Fibroblast of the aortic adventitia (primary cell): Measurements from ENCODE around the gene GNA12. TPM values are rescaled to one million over a fixed set of nuclear protein-coding genes. Genes with fewer than 3 reads are reported as not detected.

Experiments used
- DNase-seq: peaks from one replicate; pipeline ENCODE4 v3.0.0-alpha.2; 2010; ENCODE audit warnings: low read depth
- H3K4me3 ChIP-seq: 2 replicates; pipeline ENCODE4 v1.5.1; 2011; ENCODE audit warnings: low read depth, mild to moderate bottlenecking, control low read depth, low read length, moderate library complexity
- CTCF ChIP-seq: IDR thresholded peaks from 2 replicates; pipeline ENCODE4 v1.5.1; 2011; ENCODE audit warnings: mild to moderate bottlenecking, low read length, control low read depth, inconsistent platforms; ENCODE audit not compliant: insufficient read depth
- total RNA-seq: library from RNA; depleted of rRNA; stranded (reverse); fragments of >200 nt; gene quantifications from 2 replicates; pipeline ENCODE4 v1.2.3, GENCODE V29; 2012; ENCODE audit warnings: low replicate concordance

GNA12 gene
- total RNA-seq, 1 donor = 16.2 TPM

GRCh38 chr7:2814186-2814945 lies 29.7 kb downstream of the GNA12 start:
- peak overlapping the region; percentile 15 for H3K4me3 ChIP-seq
- peak; percentile 42 for DNase-seq
- TF ChIP-seq CTCF = no peak

- H3K4me3 ChIP-seq = no peak overlapping the region
- TF ChIP-seq CTCF = no peak
- no peak for DNase-seq
Observed at GRCh38 chr7:2813350-2814185, 30.5 kb downstream of the GNA12 start.

GRCh38 chr7:2812831-2813230 lies 31.3 kb downstream of the GNA12 start:
- TF ChIP-seq CTCF = no peak
- peak; percentile 14 for DNase-seq
- no peak overlapping the region for H3K4me3 ChIP-seq

- TF ChIP-seq CTCF = no peak
- H3K4me3 ChIP-seq = peak overlapping the region; percentile 44
- peak; percentile 80 for DNase-seq
Observed at GRCh38 chr7:2812114-2812487, 32.0 kb downstream of the GNA12 start.

GRCh38 chr7:2811476-2812113 lies 32.5 kb downstream of the GNA12 start:
- H3K4me3 ChIP-seq = peak overlapping the region; percentile 44
- DNase-seq = peak; percentile 55
- no peak for TF ChIP-seq CTCF

- TF ChIP-seq CTCF = no peak
- DNase-seq = no peak
- no peak overlapping the region for H3K4me3 ChIP-seq
Observed at GRCh38 chr7:2810682-2811415, 33.3 kb downstream of the GNA12 start.
